SHP77 (cell line): ENCODE results near the gene AURKAIP1.
A peak's percentile ranks its signal among the peaks of the same experiment; 100 is the strongest.

ENCODE experiments used
- DNase-seq, 2 experiments: peaks; one replicate each; lab custom pipeline; 2025; lab: John Stamatoyannopoulos, UW

The AURKAIP1 gene

DNA sequence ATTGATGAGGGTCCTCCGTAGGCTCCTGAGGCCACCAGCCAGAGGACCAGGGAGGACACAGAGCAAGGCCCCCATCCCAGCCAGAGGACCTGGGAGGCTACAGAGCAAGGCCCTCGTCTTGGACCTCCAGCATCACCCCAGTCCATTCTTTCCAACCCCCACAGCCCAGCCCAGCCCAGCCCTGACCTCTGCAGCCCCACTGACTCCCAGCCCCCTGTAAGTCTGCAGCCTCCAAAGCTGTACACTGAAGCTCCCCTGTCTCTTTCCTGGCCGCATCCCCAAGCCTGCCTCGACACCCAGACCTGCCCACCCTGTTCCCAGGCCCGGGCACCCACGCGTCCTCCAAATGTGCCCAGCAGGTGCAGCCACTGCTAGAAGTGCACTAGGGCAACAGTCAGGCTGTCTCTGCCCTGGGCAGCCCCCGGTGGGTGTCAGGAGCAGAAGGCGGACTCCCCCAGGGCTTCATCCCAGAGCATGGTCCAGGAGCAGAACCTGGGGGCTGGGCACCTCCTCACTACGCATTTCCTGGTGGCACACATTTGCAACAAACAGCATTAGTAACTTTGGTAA is 27.9 kb downstream of the AURKAIP1 start:
- no peak for DNase-seq

DNA sequence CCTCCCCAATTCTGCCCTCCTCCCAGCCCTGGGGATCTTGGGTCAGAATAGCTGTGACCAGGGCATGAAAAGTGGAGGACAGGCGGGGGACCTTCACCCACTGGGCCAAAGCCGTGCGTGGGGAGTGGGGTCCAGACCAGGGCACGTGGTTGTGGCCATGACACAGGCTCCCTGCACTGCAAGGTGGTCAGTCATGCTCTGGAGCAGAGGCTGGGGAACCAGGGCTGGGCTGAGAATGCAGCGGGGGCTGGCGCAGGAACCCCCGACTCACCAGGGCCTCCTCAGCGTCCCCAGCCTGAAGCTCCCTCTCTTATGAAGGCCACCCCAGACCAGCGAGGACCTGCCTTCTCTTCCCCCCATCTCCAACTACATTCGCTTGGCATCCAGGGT is 28.5 kb downstream of the AURKAIP1 start:
- DNase-seq, result no peak

DNA sequence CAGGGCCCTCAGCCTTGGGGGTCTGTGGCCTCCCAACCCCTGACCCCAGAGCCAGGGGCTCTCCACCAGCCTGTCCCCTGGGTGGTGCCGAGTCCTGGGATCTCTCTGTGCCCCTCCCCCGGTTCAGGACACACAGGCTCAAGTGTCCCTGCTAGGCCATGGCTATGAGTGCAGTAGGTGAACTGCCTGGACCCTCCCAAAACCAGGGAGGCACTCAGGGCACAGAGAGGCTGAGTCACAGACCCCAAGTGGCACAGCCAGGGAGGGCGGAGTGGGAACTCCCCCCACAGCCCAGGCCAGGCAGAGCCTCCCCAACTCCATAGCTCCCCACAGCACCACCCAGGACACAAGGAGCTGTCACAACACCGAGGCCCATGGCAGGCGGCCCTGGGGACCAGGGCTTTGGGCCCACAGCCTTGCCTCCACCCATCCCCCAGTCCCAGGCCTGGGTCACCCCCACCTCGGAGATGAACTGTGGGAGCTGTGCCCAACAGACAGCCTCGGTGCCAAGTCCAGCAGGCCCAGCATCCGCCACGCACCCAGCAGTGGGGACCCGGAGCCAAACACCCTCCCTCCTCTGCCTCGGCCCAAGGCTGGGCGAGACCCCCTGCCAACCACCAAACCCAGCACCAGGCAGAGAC is 29.0 kb downstream of the AURKAIP1 start:
- DNase-seq, result no peak

- DNase-seq, result no peak
Measured at GRCh38 chr1:1345384-1345783, 29.6 kb downstream of the AURKAIP1 start.

DNA sequence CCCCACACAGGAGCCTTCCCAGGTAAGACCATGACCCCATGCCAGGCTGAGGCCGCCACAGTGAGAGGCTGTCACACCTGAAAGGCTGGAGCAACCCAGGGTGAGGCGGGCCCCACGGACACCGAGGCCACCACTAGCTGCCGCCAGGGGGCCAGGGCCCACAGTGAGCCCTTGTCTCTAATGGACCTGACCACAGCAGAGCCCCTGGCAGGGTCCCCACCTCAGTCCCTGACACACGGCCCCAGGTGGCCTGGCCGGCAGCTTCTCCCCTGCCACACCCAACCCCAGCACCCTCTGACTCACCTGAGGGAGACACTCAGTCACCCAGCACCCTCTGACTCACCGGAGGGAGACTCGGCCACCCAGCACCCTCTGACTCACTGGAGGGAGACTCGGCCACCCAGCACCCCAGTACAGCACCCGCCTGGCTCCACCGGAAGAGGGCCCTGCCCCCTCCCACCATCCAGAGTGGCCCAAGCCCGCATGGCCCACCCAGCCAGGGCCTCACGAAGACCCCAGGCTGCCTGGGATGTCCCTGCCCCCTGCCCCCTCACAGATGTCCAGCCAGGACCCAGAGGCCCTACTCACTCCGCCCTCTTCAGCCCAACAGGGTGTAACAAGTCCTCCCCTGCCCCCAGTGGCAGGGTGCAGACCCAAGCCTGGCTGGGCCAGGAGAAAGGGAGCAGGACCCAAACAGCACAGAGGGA is 30.2 kb downstream of the AURKAIP1 start:
- DNase-seq, result peak; percentile 26 to 30

DNA sequence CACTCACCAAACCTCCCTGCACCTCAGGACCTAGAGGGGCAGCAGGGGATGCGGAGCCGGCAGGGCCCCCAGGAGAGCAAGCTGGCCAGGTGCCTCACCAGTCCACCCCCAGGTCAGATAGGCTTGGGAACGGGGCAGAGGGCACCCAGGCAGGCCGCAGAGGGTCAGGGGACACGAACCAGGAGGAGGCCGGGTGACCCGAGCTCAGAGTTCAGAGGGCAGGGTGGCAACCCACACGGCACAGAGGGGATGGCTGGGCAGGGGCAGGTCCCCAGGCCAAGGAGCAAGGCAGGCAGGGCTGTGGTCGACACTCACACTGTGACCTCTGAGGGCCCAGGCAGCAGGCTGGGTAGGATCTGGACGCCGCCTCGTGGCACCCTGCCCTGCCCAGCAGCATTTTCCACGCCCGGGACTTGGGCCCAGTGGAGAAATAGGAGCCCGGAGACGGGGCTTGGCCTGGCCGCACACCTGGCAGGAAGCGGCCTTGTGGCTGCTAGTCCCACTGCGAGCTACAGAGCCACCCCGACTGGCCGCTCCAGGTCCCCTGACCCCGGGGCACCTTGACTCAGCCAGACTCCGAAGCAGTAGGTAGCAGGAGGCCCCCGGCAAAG is 31.1 kb downstream of the AURKAIP1 start:
- DNase-seq, result no peak

DNA sequence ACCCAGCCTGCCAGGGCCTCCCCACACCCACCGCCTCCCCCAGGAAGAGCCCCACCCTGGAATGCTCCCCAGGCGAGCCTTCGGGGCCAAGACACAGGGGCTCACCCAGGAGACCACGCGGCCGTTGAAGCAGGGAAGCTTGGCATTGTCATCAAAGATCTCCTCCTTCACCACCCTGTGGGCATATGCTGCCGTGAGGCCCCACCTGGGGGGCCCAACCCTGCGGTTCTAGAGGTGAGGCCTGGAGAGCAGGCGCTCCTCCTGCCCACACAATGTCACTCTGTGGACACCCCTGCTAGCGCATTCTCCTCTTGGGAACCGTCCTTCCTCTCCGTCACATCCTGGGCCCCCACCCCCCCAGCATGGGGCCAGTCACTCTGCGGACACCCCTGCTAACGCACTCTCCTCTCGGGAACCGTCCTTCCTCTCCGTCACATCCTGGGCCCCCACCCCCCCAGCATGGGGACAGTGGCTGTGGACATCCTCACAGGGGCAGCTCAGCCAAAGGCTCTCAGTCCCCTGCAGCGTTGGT is 32.4 kb downstream of the AURKAIP1 start:
- no peak for DNase-seq

DNA sequence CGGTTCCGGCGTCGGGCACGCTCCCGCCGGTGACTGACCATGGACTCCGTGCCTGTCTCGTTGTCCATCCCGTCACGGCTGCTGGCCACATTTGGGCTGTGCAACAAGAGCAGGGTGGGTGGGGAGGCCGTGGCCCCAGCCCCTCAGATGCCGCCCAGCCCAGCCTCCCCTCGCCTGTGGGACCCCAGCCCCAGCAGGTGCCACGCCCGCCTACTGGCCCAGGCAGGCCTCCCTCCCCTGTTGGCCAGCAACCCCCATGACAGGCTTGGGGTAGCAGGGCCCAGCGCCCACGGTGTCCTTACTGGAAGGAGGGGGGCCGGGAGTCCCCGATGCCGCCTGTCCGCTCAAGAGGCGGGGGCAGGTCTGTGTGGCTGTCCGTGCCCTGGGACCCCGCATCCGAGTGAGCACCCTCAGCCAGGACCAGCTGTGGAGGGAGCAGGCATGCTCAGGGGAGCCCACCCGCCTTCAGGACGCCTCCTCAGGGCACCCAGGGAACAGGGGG is 32.9 kb downstream of the AURKAIP1 start:
- no peak for DNase-seq

DNA sequence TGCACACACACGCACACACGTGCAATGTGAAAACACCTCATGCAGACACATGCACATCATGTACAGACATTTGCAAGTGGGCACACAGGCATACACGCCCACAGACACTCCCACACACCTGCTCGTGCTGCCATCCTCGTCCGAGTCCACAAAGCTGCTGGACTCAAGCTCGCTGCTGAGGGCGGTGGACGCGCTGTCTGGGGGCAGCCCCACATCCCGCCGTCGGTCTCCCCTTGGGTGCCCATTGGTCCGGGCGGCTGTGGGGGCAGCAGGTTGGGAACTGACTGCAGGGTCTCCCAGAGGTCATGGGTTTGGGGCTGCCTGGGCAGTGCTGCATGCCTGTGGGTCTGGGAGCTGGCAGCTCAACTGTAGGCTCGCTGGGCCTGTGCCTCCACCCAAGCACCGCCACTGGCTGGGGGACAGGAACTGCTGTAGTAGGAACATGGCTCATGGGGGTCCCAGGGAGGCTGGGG is 33.4 kb downstream of the AURKAIP1 start:
- no peak for DNase-seq

GRCh38 chr1:1340791-1341548 is 34.0 kb downstream of the AURKAIP1 start:
- DNase-seq, result no peak

- DNase-seq, result no peak
Measured at GRCh38 chr1:1340185-1340584, 34.8 kb downstream of the AURKAIP1 start.

DNA sequence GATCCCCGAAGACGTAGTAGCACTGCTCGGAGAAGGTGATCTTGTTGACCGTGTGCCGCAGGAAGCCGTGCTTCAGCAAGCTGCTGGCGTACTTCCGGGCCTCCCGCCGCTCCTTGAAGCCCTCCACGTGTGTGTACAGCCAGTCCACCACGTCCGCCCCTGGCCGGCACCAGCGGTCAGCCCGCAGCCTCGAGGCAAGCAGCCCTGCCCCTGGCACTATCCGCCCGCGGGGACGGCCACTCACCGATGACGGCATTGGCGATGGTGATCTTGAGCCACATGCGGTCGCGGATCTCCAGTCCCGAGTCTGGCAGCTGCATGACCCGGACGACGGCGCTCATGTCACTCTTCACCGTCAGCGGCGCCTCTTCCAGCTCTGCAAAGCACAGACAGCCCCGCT is 36.7 kb downstream of the AURKAIP1 start:
- DNase-seq, result no peak

- no peak for DNase-seq
Measured at GRCh38 chr1:1337793-1338147, 37.2 kb downstream of the AURKAIP1 start.

- DNase-seq, result no peak
Measured at GRCh38 chr1:1336931-1337792, 37.8 kb downstream of the AURKAIP1 start.

GRCh38 chr1:1336446-1336845 is 38.6 kb downstream of the AURKAIP1 start:
- no peak for DNase-seq

- DNase-seq, result no peak
Measured at GRCh38 chr1:1335792-1336248, 39.2 kb downstream of the AURKAIP1 start.

DNA sequence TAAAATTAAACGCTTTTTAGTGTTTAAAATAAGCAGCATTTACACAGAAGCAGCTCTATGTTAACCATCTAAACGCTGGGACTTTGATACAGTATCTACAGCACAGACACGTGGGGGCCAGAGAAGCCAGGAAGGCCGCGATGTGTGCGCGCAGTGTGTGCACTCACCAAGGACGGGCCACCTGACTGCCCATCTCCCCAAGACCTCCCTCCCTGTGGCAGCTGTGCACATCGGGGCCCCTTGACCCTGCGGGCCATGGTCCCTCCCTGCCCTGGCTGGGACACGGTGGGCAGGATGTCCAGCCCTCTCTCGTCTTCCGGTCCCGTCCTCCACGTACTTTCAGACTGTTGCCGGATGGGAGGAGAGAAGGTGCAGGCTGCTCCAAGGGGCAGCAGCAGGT is 39.7 kb downstream of the AURKAIP1 start:
- no peak for DNase-seq

DNA sequence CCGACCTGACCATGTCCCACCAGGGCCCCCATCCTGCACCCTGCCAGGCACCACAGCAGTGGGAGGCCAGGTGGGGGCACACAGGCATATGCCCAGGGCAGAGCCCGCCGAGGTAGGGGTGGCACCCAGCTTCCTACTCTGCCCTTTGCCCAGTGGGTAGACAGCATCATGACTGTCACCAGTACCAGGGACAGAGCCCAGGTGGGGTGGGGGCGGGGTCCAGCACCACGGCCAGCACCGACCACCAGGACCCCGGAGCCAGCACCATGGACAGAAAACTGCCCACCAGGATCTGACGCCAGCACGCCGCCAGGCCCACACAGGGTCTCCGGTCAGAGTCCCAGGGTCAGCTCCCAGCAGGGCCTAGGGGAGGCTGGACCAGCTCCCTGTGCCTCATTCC is 40.2 kb downstream of the AURKAIP1 start:
- DNase-seq, result no peak

- DNase-seq, result no peak
Measured at GRCh38 chr1:1333551-1334241, 41.3 kb downstream of the AURKAIP1 start.
